ENCODE data around the gene EFNB2. TPM values are rescaled to one million over a fixed set of nuclear protein-coding genes. Genes with fewer than 3 reads are reported as not detected.

Gene EFNB2
- total RNA-seq, 2 donors from 2014 or later, result 15.5 to 17.4 TPM

DNA sequence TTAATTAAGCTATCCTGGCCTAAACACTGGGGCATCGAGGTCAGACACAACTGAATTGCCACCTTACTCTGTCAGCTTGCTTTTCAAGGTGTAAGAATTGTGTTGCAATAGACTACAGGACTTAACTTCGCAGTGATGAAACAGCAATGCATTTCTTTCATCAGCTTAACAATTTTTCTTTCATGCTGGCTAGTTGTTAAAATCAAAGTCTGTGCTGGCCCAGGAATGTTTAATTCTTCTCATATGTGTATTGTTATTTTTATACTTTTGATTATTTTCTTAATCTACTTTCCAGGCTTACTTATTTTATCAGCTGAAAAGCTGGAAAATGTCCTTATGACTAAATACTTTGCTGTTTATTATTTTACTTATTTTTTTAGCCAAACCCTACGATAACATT is 79.7 kb downstream of the EFNB2 start:
- Histone ChIP-seq H3K27ac (no peak overlapping the region), H3K4me3 (no peak overlapping the region), H3K9me3 (no peaks in the 10 kb centered on the region), H3K27me3 (no peaks in the 10 kb centered on the region), H3K36me3 (no peaks in the 10 kb centered on the region), H3K4me1 (no peaks in the 10 kb centered on the region)
- DNase-seq (ENCODE audit: low spot score), result no peak
- TF ChIP-seq, protein P1, sequence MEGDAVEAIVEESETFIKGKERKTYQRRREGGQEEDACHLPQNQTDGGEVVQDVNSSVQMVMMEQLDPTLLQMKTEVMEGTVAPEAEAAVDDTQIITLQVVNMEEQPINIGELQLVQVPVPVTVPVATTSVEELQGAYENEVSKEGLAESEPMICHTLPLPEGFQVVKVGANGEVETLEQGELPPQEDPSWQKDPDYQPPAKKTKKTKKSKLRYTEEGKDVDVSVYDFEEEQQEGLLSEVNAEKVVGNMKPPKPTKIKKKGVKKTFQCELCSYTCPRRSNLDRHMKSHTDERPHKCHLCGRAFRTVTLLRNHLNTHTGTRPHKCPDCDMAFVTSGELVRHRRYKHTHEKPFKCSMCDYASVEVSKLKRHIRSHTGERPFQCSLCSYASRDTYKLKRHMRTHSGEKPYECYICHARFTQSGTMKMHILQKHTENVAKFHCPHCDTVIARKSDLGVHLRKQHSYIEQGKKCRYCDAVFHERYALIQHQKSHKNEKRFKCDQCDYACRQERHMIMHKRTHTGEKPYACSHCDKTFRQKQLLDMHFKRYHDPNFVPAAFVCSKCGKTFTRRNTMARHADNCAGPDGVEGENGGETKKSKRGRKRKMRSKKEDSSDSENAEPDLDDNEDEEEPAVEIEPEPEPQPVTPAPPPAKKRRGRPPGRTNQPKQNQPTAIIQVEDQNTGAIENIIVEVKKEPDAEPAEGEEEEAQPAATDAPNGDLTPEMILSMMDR (IDR thresholded peaks at IDR 0.05), result no peak

DNA sequence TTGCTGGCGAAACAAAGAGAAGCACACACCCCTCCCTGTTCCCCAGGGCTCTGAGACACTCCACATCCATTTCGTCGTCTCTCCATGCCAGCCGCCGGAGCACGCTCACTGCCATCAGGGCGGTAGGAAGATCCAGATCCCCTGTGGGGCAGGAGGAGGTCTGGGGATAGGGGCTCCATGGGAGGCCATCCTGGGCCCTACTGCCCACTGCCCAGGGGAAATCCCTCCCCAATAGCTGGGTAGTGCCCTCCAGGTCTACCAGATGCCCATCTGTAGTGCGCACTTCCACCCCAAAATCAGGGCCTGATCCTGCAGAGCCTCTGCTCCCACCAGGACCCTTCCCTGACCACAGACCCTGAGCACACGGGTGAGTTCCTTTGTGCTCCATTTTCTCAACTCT is 80.3 kb downstream of the EFNB2 start:
- no peak for DNase-seq (ENCODE audit: low spot score)
- H3K36me3 ChIP-seq, result no peaks in the 10 kb centered on the region
- no peaks in the 10 kb centered on the region for H3K9me3 ChIP-seq

DNA sequence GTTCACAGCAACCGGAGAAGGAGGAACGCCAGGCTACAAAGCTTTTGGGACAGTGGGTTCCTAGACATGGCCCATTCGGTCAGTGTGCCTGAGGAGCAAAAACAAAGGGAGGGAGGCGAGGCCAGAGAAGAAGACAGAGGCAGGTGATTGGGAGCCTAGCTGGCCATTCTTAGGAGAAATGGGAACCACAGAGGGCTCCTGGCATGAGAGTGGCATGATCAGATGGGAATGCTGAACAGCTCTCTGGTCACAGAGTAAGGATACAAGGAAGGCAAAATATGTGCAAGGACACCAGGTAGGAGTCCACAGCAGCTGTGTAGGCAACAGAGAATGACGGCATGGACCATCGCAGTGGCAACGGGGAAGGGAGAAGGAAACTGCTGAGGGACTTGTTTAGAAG is 82.4 kb downstream of the EFNB2 start:
- TF ChIP-seq, protein P1 (IDR thresholded peaks at IDR 0.05), result no peak
- Histone ChIP-seq H3K27ac (no peak overlapping the region), H3K36me3 (no peaks in the 10 kb centered on the region), H3K4me1 (no peaks in the 10 kb centered on the region), H3K4me3 (no peak overlapping the region), H3K27me3 (no peaks in the 10 kb centered on the region), H3K9me3 (no peaks in the 10 kb centered on the region)
- no peak for DNase-seq (ENCODE audit: low spot score)

More for the DNA sequence above, 80.3 kb downstream of the EFNB2 start:
- H3K27ac ChIP-seq, result no peak overlapping the region
- no peaks in the 10 kb centered on the region for H3K4me1 ChIP-seq
- H3K27me3 ChIP-seq, result no peaks in the 10 kb centered on the region
- H3K4me3 ChIP-seq, result no peak overlapping the region
- TF ChIP-seq, protein P1 (IDR thresholded peaks at IDR 0.05), result no peak

DNA sequence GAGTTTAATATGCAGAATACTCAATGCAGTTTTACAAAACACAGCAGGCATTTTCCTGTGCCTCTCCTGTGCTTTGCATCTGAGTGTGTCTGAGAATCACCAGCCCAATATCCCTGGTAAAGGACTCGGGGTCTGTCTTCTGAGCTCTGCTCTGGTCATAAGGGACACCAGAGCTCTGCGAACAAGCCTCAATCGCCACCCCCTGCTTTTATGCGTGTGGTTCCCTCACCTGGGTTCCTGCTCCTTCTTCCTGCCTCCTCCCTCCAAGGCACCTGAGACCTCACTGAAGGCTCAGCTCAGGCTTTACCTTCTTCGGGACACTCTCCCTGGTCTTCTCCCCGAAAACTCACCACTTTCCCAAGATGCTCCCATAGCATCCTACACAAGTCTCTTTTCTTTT is 84.5 kb downstream of the EFNB2 start:
- no peak for DNase-seq (ENCODE audit: low spot score)
- H3K4me1 ChIP-seq, result no peaks in the 10 kb centered on the region
- H3K9me3 ChIP-seq, result no peaks in the 10 kb centered on the region
- H3K27ac ChIP-seq, result no peak overlapping the region
- no peak overlapping the region for H3K4me3 ChIP-seq
- TF ChIP-seq, protein P1 (IDR thresholded peaks at IDR 0.05), result no peak
- no peaks in the 10 kb centered on the region for H3K27me3 ChIP-seq
- H3K36me3 ChIP-seq, result no peaks in the 10 kb centered on the region

DNA sequence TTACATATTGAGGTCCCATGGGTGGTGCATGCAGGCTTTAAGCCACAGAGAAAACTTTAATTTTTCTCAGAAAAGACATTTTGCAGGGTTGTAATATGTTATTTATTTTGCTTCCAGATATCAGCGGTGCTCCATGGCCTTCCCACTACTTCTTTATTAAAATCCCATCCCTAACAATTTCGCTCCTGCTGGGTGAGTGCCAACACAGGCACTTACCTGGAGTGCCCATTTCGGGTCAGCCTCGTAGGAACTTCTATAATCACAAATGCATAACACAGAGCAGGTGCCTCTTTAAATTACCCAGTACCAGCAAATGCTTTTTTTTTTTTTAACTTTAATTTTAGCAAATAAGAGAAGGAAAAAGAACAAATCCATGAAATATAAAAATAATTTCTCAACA is 86.4 kb downstream of the EFNB2 start:
- Histone ChIP-seq H3K36me3 (no peaks in the 10 kb centered on the region), H3K27me3 (no peaks in the 10 kb centered on the region), H3K4me3 (no peak overlapping the region), H3K4me1 (no peaks in the 10 kb centered on the region), H3K27ac (no peak overlapping the region), H3K9me3 (no peaks in the 10 kb centered on the region)
- no peak for DNase-seq (ENCODE audit: low spot score)
- TF ChIP-seq, protein P1 (IDR thresholded peaks at IDR 0.05), result no peak

- H3K27me3 ChIP-seq, result no peaks in the 10 kb centered on the region
- H3K27ac ChIP-seq, result no peak overlapping the region
- no peaks in the 10 kb centered on the region for H3K9me3 ChIP-seq
- TF ChIP-seq, protein P1 (IDR thresholded peaks at IDR 0.05), result no peak
- no peak overlapping the region for H3K4me3 ChIP-seq
- H3K4me1 ChIP-seq, result no peaks in the 10 kb centered on the region
- DNase-seq (ENCODE audit: low spot score), result no peak
- no peaks in the 10 kb centered on the region for H3K36me3 ChIP-seq
Measured at GRCh38 chr13:106445996-106446395, 89.5 kb downstream of the EFNB2 start.

Measured in right atrium auricular region (tissue), 2 donors.